ENCODE results near the gene GPC6.

- TF ChIP-seq CTCF (IDR thresholded peaks at IDR 0.05; ENCODE audit: low read length) (no peak), EZH2 (IDR thresholded peaks at IDR 0.05; ENCODE audit: borderline replicate concordance, low read length) (no peak)
These were observed 1125.5 kb downstream of the GPC6 start for GRCh38 chr13:94352057-94352456.

All from OCI-LY1 (cell line).